Gastrocnemius medialis (tissue), 4 donors: ENCODE results near the gene ALK.

Experiments
- POLR2A ChIP-seq, 2 donors: fragments of 450-650 bp; IDR thresholded peaks; one replicate each; pipeline ENCODE4 v1.6.1; 2017; ENCODE audit warnings: antibody characterized with exemption in 2 of 2, mild to moderate bottlenecking in 2 of 2, moderate library complexity in 2 of 2
- TF ChIP-seq, protein P1 (sequence below), 5 experiments: fragments of 450-650 bp in 3 of 5; fragments of 200-600 bp in 2 of 5; sonication (generic) in 2 of 5; IDR thresholded peaks in 4 of 5; conservative IDR thresholded peaks in 1 of 5; 1 replicate in 4 of 5; 2 replicates in 1 of 5; pipeline ENCODE4 v1.5.1; 2016 to 2019; ENCODE audit warnings: antibody characterized with exemption in 5 of 5, mild to moderate bottlenecking in 3 of 5, moderate library complexity in 3 of 5

DNA sequence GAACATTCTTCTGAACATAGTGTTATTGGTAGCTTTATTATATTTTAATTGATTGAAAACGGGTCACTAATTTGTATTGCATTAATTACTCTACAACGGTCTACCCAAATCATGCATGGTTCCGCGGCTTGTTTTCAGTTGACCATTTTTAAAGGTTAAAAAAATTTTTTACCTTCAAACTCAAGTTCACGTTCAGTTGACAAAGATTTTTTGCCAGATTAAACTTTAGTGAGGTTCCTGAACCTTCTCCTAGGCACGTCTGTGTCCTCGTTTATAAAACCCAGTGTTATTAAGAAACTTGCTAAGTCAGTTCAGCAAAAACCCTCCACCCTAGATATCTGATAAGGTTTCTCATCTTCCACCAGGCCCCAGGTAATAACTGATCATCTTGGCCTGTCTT lies 331.2 kb downstream of the ALK start:
- TF ChIP-seq, protein P1, sequence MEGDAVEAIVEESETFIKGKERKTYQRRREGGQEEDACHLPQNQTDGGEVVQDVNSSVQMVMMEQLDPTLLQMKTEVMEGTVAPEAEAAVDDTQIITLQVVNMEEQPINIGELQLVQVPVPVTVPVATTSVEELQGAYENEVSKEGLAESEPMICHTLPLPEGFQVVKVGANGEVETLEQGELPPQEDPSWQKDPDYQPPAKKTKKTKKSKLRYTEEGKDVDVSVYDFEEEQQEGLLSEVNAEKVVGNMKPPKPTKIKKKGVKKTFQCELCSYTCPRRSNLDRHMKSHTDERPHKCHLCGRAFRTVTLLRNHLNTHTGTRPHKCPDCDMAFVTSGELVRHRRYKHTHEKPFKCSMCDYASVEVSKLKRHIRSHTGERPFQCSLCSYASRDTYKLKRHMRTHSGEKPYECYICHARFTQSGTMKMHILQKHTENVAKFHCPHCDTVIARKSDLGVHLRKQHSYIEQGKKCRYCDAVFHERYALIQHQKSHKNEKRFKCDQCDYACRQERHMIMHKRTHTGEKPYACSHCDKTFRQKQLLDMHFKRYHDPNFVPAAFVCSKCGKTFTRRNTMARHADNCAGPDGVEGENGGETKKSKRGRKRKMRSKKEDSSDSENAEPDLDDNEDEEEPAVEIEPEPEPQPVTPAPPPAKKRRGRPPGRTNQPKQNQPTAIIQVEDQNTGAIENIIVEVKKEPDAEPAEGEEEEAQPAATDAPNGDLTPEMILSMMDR (IDR thresholded peaks at IDR 0.05 in 4 of 5, conservative IDR thresholded peaks at IDR 0.05 in 1 of 5): no peak
- TF ChIP-seq POLR2A (IDR thresholded peaks at IDR 0.05): no peak
